BJ (cell line): ENCODE data around the gene MC4R. TPM values are rescaled to one million over a fixed set of nuclear protein-coding genes. Genes with fewer than 3 reads are reported as not detected.

ENCODE experiments used
- CTCF ChIA-PET: fragments of 350-600 bp; formaldehyde crosslinking; extraction: SDS; loops from one replicate; lab custom pipeline; 2021; ENCODE audit warnings: antibody characterized with exemption, inconsistent platforms; lab: Yijun Ruan, JAX
- POLR2A ChIA-PET: fragments of 300-600 bp; sonication (Branson Sonifier 250); formaldehyde crosslinking; extraction: SDS; loops from one replicate; lab custom pipeline; 2021; ENCODE audit warnings: antibody characterized with exemption; lab: Charles Lee
- DNase-seq: peaks from one replicate; pipeline ENCODE4 v3.0.0-alpha.2; 2011; ENCODE audit warnings: low read depth
- H3K27me3 ChIP-seq: 2 replicates; pipeline ENCODE4 v1.6.0; 2011; ENCODE audit warnings: low read length; ENCODE audit not compliant: control insufficient read depth, insufficient read depth
- H3K36me3 ChIP-seq: 2 replicates; pipeline ENCODE4 v1.5.1; 2011; ENCODE audit warnings: low read length; ENCODE audit not compliant: control insufficient read depth, insufficient read depth
- H3K4me3 ChIP-seq: 2 replicates; pipeline ENCODE4 v1.5.1; 2011; ENCODE audit warnings: low read depth, mild to moderate bottlenecking, control low read depth, low read length
- polyA plus RNA-seq: library from polyadenylated mRNA; depleted of rRNA; stranded (reverse); fragments of >200 nt; gene quantifications from 2 replicates; pipeline ENCODE4 v1.2.3, GENCODE V29; 2011
- TF ChIP-seq, protein P1 (sequence below): IDR thresholded peaks from 2 replicates; pipeline ENCODE4 v1.5.1; 2011; ENCODE audit warnings: low read depth, mild to moderate bottlenecking, control low read depth, inconsistent platforms, low read length, moderate library complexity; ENCODE audit not compliant: insufficient read depth

Gene MC4R
- polyA plus RNA-seq, 1 experiment: not detected

DNA sequence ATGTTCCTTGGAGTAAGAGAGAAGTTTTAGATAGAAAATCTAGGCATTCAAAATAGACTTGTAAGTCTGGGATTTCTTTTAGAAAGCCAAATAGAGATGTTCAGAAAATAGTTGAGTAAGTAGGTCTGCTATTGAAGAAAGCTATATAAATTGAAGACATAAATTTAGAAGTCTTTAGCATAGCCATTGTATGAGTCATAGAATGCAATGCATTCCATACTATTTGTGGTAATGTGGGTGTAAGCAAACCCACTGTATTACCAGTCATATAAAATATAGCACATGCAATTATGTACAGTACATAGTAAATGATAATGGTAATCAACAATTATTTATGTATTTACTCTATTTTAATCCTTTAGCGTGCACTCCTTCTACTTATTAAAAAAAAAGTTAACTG lies 14.1 kb downstream of the MC4R start:
- Histone ChIP-seq H3K36me3 (no peaks in the 10 kb centered on the region), H3K27me3 (no peaks in the 10 kb centered on the region), H3K4me3 (no peak overlapping the region)
- POLR2A ChIA-PET: no interaction called here
- DNase-seq: no peak
- CTCF ChIA-PET: interaction anchor here (0.6 kb wide), 1 partner anchor 32 kb away, joined by 3 read pairs; no protein-coding TSS in a partner anchor
- TF ChIP-seq, protein P1, sequence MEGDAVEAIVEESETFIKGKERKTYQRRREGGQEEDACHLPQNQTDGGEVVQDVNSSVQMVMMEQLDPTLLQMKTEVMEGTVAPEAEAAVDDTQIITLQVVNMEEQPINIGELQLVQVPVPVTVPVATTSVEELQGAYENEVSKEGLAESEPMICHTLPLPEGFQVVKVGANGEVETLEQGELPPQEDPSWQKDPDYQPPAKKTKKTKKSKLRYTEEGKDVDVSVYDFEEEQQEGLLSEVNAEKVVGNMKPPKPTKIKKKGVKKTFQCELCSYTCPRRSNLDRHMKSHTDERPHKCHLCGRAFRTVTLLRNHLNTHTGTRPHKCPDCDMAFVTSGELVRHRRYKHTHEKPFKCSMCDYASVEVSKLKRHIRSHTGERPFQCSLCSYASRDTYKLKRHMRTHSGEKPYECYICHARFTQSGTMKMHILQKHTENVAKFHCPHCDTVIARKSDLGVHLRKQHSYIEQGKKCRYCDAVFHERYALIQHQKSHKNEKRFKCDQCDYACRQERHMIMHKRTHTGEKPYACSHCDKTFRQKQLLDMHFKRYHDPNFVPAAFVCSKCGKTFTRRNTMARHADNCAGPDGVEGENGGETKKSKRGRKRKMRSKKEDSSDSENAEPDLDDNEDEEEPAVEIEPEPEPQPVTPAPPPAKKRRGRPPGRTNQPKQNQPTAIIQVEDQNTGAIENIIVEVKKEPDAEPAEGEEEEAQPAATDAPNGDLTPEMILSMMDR: no peak

DNA sequence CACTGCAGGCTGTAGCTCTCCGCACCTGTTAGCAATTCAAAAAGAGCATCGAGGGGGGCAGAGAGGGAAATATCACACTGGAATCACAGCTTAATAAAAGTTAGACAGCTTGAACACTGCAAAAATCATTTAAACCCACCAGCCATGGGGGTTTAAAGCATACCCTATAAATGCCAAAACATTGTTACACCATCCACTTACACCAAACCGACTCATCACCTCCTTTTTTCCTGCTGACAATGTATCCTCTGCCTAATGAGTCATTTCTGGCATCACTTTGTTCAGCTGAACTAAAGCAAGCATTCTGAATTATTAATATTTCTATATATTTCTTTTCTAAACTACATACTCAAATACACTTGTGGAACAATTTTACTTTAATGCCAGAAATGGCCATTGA lies 21.6 kb downstream of the MC4R start:
- Histone ChIP-seq H3K4me3 (no peak overlapping the region), H3K36me3 (no peaks in the 10 kb centered on the region), H3K27me3 (no peaks in the 10 kb centered on the region)
- CTCF ChIA-PET: interaction anchor here (0.6 kb wide), 1 partner anchor 48 kb away, joined by 3 read pairs; no protein-coding TSS in a partner anchor
- POLR2A ChIA-PET: no interaction called here
- TF ChIP-seq, protein P1: no peak
- DNase-seq: no peak

DNA sequence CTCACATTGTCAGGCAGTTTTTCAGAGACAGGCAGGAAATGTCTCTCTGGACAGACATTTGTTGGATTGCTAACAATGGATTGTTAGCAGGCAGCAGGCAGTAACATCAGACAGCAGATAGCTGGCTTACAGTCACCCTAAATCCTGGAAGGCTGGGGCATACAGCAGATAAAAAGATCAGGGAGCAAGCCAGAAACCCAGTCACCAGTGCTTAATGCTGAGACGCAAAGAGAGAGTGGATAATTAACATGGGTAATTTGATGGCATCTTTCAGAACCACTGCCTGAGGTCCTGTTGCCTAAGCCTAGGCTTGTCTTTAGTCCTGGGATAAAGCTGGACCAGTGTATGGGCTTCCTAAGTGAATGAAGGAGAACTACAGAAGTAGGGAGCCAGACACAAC lies 22.4 kb downstream of the MC4R start:
- no peaks in the 10 kb centered on the region for H3K27me3 ChIP-seq
- H3K36me3 ChIP-seq: no peaks in the 10 kb centered on the region
- no peak overlapping the region for H3K4me3 ChIP-seq
- POLR2A ChIA-PET: no interaction called here
- TF ChIP-seq, protein P1: no peak
- CTCF ChIA-PET: no interaction called here
- no peak for DNase-seq

DNA sequence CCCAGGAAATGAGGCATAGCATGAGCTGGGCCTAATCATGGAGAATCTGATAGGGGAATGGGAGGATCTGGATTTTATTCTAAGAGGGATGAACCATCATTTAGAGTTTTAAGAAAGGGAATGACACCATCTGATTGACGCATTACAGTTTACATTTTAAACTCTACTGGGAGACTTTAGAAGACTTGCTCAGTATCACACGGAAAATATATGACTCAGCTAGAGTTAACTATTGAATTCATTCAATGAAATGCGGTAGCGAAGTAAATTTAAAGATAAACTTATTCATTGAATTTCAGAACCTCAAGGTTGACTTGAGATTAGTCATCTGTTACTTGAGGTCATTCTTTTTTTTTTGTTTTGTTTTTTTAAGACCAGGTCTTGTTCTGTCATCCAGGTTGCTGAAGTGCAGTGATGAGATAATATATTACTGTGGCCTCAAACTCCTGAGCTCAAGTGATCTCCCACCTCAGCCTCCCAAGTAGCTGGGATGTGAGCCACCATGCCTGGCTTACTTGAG lies 25.0 kb downstream of the MC4R start:
- CTCF ChIA-PET: no interaction called here

DNA sequence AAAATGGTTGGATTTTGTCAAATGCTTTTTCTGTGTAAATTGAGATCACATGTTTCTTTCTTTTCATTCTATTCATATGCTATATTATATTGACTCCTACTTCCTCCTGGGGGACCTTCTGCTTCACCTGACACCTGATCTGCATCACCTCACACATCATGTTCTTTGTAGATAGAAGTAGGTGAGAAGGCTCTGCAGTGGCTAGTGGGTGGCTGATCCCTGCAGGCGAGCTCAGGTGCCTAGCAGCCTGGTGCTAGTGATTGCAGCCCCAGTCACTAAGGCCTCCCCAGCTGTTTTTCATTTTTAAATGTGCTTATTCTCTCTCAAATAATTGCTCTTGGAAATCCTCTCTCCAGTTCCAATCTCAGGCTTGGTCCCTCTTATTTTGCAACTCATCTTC lies 33.6 kb downstream of the MC4R start:
- ChIA-PET POLR2A (no interaction called here), CTCF (no interaction called here)
- DNase-seq: no peak
- H3K27me3 ChIP-seq: peaks cover 2% of the 10 kb centered on the region
- H3K4me3 ChIP-seq: no peak overlapping the region
- no peaks in the 10 kb centered on the region for H3K36me3 ChIP-seq
- TF ChIP-seq, protein P1: no peak

More for the DNA sequence above, 25.0 kb downstream of the MC4R start:
- no peaks in the 10 kb centered on the region for H3K27me3 ChIP-seq
- no peak overlapping the region for H3K4me3 ChIP-seq
- no peaks in the 10 kb centered on the region for H3K36me3 ChIP-seq
- TF ChIP-seq, protein P1: no peak
- no peak for DNase-seq
- POLR2A ChIA-PET: no interaction called here
